HCT116 (cell line): ENCODE data around the gene MUCL1. TPM values are rescaled to one million over a fixed set of nuclear protein-coding genes. Genes with fewer than 3 reads are reported as not detected.

Experiments
- ATAC-seq: fragments of 200-7000 bp; cut with Tn5 transposase; 2 replicates; pipeline ENCODE4 v1.9.1; 2020; ENCODE audit warnings: mild to moderate bottlenecking, moderate library complexity
- BruUV-seq: library from RNA; stranded (reverse); fragments of 400-500 nt; replicated peaks from 2 replicates; lab custom pipeline; 2021; lab: Mats Ljungman, UMichigan
- CTCF ChIA-PET: fragments of 300-600 bp; sonication (Branson Sonifier 250); formaldehyde crosslinking; loops from one replicate; lab custom pipeline; 2021; ENCODE audit warnings: antibody characterized with exemption; lab: Charles Lee
- POLR2A ChIA-PET: fragments of 300-600, 350-600 bp; sonication (Branson Sonifier 250); formaldehyde crosslinking; loops from one replicate; lab custom pipeline; 2021; ENCODE audit warnings: antibody characterized with exemption; lab: Charles Lee
- RAD21 ChIA-PET, 2 experiments: fragments of 300-600 bp; sonication (Branson Sonifier 250); formaldehyde crosslinking; loops; one replicate each; lab custom pipeline; 2023; ENCODE audit warnings: low total read pairs in 2 of 2; ENCODE audit not compliant: uncharacterized antibody in 2 of 2, unreplicated experiment in 2 of 2, low non-redundant PET in 1 of 2; lab: Charles Lee
- DNase-seq: peaks from one replicate; pipeline ENCODE4 v3.0.0-alpha.2; 2010; ENCODE audit warnings: low read depth, low spot score
- H2AFZ ChIP-seq: fragments of 200-600 bp; shearing (Covaris generic), sonication (generic); 2 replicates; pipeline ENCODE4 v1.6.1; 2017; ENCODE audit warnings: low read depth, mixed run types, mixed read lengths, antibody characterized with exemption, low read length; ENCODE audit not compliant: poor library complexity, severe bottlenecking
- H3K27ac ChIP-seq: 2 replicates; pipeline ENCODE4 v1.5.1; 2012; ENCODE audit warnings: low read depth, low read length
- H3K27me3 ChIP-seq: fragments of 200-600 bp; sonication (generic); 2 replicates; pipeline ENCODE4 v1.6.1; 2016; ENCODE audit warnings: mixed run types, low read length, mixed read lengths; ENCODE audit not compliant: insufficient read depth
- H3K36me3 ChIP-seq, 2 experiments: fragments of 200-500 bp in 1 of 2; fragments of 200-600 bp in 1 of 2; sonication (Bioruptor generic) in 1 of 2; sonication (generic) in 1 of 2; 2 replicates each; pipeline versions ENCODE4 v1.5.1 to v1.6.1; 2014 to 2016; ENCODE audit warnings: low read length in 2 of 2, inconsistent platforms in 1 of 2, mixed read lengths in 1 of 2, mixed run types in 1 of 2; ENCODE audit not compliant: insufficient read depth in 2 of 2, control insufficient read depth in 1 of 2
- H3K4me1 ChIP-seq, 2 experiments: fragments of 200-600 bp in 1 of 2; sonication (generic) in 1 of 2; 2 replicates each; pipeline versions ENCODE4 v1.5.1 to v1.6.1; 2012 to 2017; ENCODE audit warnings: low read length in 2 of 2, inconsistent platforms in 1 of 2, mild to moderate bottlenecking in 1 of 2, mixed read lengths in 1 of 2, mixed run types in 1 of 2, moderate library complexity in 1 of 2; ENCODE audit not compliant: insufficient read depth in 2 of 2, control insufficient read depth in 1 of 2
- H3K4me2 ChIP-seq: fragments of 200-600 bp; sonication (generic); 2 replicates; pipeline ENCODE4 v1.6.1; 2017; ENCODE audit warnings: mixed run types, low read length, mixed read lengths
- H3K4me3 ChIP-seq, 2 experiments: fragments of 200-600 bp in 1 of 2; sonication (generic) in 1 of 2; replicated peaks in 1 of 2; 2 replicates each; pipeline ENCODE4 v1.5.1; 2011 to 2016; ENCODE audit warnings: low read length in 2 of 2, control low read depth in 1 of 2, low read depth in 1 of 2, mild to moderate bottlenecking in 1 of 2, mixed read lengths in 1 of 2, mixed run types in 1 of 2
- H3K79me2 ChIP-seq: fragments of 200-600 bp; sonication (generic); 2 replicates; pipeline ENCODE4 v1.6.1; 2017; ENCODE audit warnings: mild to moderate bottlenecking, mixed run types, low read length, moderate library complexity, mixed read lengths; ENCODE audit not compliant: insufficient read depth
- H3K9ac ChIP-seq: fragments of 200-600 bp; sonication (generic); 2 replicates; pipeline ENCODE4 v1.6.1; 2016; ENCODE audit warnings: low read length, mixed read lengths
- H3K9me2 ChIP-seq: fragments of 200-600 bp; sonication (generic), shearing (Covaris generic); 2 replicates; pipeline ENCODE4 v1.6.1; 2017; ENCODE audit warnings: mixed run types, mild to moderate bottlenecking, moderate library complexity; ENCODE audit not compliant: insufficient read depth
- H3K9me3 ChIP-seq, 2 experiments: fragments of 200-500 bp in 1 of 2; fragments of 200-600 bp in 1 of 2; sonication (Bioruptor generic) in 1 of 2; sonication (generic) in 1 of 2; 2 replicates each; pipeline ENCODE4 v1.6.1; 2014 to 2017; ENCODE audit warnings: low read length in 2 of 2, mixed read lengths in 2 of 2, inconsistent platforms in 1 of 2, low read depth in 1 of 2, mild to moderate bottlenecking in 1 of 2, mixed run types in 1 of 2, moderate library complexity in 1 of 2; ENCODE audit not compliant: control insufficient read depth in 1 of 2, insufficient read depth in 1 of 2
- H4K20me1 ChIP-seq: fragments of 200-600 bp; sonication (generic), shearing (Covaris generic); 2 replicates; pipeline ENCODE4 v1.6.1; 2017; ENCODE audit warnings: mixed run types, mild to moderate bottlenecking, moderate library complexity; ENCODE audit not compliant: insufficient read depth
- CBX3 ChIP-seq: IDR thresholded peaks from 2 replicates; pipeline ENCODE4 v1.6.1; 2012; ENCODE audit warnings: low read depth
- EGR1 ChIP-seq: IDR thresholded peaks from 2 replicates; pipeline ENCODE4 v1.6.1; 2012; ENCODE audit warnings: low read depth
- SRF ChIP-seq: IDR thresholded peaks from 2 replicates; pipeline ENCODE4 v1.6.1; 2012; ENCODE audit warnings: low read depth
- YY1 ChIP-seq: IDR thresholded peaks from 2 replicates; pipeline ENCODE4 v1.6.1; 2011; ENCODE audit warnings: low read length, low read depth, moderate library complexity, mild to moderate bottlenecking; ENCODE audit not compliant: insufficient replicate concordance; ENCODE audit errors: extremely low read depth
- intact Hi-C: fragments of 100-400 bp; cut with micrococcal nuclease; formaldehyde crosslinking; loops from 2 replicates; pipeline ENCODE4 v1.10.0; 2022
- total RNA-seq: library from RNA; stranded (reverse); gene quantifications from one replicate; pipeline ENCODE4 v1.2.1, GENCODE V29; 2021; ENCODE audit not compliant: unreplicated experiment
- TF ChIP-seq, protein P1 (sequence below): IDR thresholded peaks from 2 replicates; pipeline ENCODE4 v1.6.1; 2011; ENCODE audit warnings: mild to moderate bottlenecking, low read length, moderate library complexity; ENCODE audit not compliant: insufficient replicate concordance; ENCODE audit errors: extremely low read depth
- TF ChIP-seq, protein P2 (sequence below): IDR thresholded peaks from 2 replicates; pipeline ENCODE4 v1.6.1; 2012; ENCODE audit warnings: low read depth

Gene MUCL1
- total RNA-seq, 1 experiment from 2014 or later = not detected

DNA sequence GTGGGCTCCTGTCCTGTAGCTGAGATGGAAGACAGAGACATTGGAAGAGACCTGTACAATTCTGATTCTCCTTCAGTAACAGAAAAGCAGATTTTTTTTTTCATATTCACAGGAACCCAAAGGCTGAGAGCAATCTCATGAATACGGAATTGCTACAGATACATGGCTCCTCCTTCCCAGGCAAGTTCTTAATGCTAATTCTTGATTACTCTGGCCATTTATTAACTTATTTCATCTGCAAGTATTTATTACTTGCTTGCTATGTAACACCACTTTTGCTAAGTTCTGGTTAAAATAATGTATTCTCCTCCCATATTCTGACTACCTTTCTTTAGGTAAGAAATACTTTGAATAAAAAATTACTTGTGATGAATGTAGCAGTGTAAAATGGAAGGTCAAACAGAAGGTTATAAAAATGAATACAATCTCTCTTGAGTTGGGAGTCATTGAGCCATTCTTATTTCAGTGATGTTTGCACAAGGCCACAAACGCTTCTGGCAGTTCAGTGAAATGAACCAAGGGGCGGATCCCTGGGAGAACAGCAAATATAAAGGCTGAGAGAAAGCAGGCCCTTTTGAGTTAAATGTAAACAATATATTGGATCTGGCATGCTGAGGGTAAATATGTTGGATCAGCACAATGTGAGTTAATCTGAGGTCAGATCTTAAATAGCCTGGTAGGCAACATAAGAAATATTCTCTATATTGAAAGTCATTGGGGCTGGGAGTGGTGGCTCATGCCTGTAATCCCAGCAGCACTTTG is 37.6 kb downstream of the MUCL1 start:
- Histone ChIP-seq H4K20me1 (no peaks in the 10 kb centered on the region), H3K4me1 (no peaks in the 10 kb centered on the region), H3K9me3 (no peaks in the 10 kb centered on the region), H2AFZ (no peak overlapping the region), H3K9me2 (no peaks in the 10 kb centered on the region), H3K27me3 (peaks cover 34% of the 10 kb centered on the region), H3K4me3 (no peak overlapping the region), H3K4me2 (no peak overlapping the region), H3K9ac (no peak overlapping the region)
- ATAC-seq (no peak), DNase-seq (no peak)
- intact Hi-C loops = no loop called here
- ChIA-PET RAD21 (no interaction called here), CTCF (no interaction called here)
- no TSS peak for BruUV-seq
- TF ChIP-seq, protein P1, sequence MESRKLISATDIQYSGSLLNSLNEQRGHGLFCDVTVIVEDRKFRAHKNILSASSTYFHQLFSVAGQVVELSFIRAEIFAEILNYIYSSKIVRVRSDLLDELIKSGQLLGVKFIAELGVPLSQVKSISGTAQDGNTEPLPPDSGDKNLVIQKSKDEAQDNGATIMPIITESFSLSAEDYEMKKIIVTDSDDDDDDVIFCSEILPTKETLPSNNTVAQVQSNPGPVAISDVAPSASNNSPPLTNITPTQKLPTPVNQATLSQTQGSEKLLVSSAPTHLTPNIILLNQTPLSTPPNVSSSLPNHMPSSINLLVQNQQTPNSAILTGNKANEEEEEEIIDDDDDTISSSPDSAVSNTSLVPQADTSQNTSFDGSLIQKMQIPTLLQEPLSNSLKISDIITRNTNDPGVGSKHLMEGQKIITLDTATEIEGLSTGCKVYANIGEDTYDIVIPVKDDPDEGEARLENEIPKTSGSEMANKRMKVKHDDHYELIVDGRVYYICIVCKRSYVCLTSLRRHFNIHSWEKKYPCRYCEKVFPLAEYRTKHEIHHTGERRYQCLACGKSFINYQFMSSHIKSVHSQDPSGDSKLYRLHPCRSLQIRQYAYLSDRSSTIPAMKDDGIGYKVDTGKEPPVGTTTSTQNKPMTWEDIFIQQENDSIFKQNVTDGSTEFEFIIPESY = no peak
- TF ChIP-seq EGR1 (no peak), YY1 (no peak), SRF (no peak), CBX3 (no peak)
- TF ChIP-seq, protein P2, sequence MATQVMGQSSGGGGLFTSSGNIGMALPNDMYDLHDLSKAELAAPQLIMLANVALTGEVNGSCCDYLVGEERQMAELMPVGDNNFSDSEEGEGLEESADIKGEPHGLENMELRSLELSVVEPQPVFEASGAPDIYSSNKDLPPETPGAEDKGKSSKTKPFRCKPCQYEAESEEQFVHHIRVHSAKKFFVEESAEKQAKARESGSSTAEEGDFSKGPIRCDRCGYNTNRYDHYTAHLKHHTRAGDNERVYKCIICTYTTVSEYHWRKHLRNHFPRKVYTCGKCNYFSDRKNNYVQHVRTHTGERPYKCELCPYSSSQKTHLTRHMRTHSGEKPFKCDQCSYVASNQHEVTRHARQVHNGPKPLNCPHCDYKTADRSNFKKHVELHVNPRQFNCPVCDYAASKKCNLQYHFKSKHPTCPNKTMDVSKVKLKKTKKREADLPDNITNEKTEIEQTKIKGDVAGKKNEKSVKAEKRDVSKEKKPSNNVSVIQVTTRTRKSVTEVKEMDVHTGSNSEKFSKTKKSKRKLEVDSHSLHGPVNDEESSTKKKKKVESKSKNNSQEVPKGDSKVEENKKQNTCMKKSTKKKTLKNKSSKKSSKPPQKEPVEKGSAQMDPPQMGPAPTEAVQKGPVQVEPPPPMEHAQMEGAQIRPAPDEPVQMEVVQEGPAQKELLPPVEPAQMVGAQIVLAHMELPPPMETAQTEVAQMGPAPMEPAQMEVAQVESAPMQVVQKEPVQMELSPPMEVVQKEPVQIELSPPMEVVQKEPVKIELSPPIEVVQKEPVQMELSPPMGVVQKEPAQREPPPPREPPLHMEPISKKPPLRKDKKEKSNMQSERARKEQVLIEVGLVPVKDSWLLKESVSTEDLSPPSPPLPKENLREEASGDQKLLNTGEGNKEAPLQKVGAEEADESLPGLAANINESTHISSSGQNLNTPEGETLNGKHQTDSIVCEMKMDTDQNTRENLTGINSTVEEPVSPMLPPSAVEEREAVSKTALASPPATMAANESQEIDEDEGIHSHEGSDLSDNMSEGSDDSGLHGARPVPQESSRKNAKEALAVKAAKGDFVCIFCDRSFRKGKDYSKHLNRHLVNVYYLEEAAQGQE = no peak
- TF ChIP-seq, all 23 proteins: peak for 0
- no peaks in the 10 kb centered on the region for H3K79me2 ChIP-seq
- H3K27ac ChIP-seq = no peak overlapping the region
- POLR2A ChIA-PET = no interaction called here
- no peaks in the 10 kb centered on the region for H3K36me3 ChIP-seq

Other genes with a start within 250 kb of the MUCL1 start
- gene LACRT, start 219.6 kb upstream of the MUCL1 start, total RNA-seq = not detected
- gene DCD, start 206.2 kb upstream of the MUCL1 start, total RNA-seq = not detected
- 0.27 TPM for gene TESPA1, start 130.2 kb downstream of the MUCL1 start, total RNA-seq
- gene NEUROD4, start 165.5 kb downstream of the MUCL1 start, total RNA-seq = not detected